ENCODE data around the gene CAPZB.

Gene CAPZB

GRCh38 chr1:19360432-19360831 lies 124.9 kb downstream of the CAPZB start:
- Histone ChIP-seq H3K9me3 (no peaks in the 10 kb centered on the region), H3K36me3 (peaks cover 51% of the 10 kb centered on the region), H3K4me1 (ENCODE audit: control insufficient read depth in 1 of 2, insufficient read depth in 1 of 2, low read depth in 1 of 2, low read length in 1 of 2) (no peaks in the 10 kb centered on the region), H3K4me3 (ENCODE audit: low read depth in 1 of 2, low read length in 1 of 2) (no peak overlapping the region), H3K27ac (no peak overlapping the region), H3K27me3 (no peaks in the 10 kb centered on the region)
- no peak for TF ChIP-seq CTCF (IDR thresholded peaks at IDR 0.05)

- no peak overlapping the region for H3K4me3 ChIP-seq (ENCODE audit: low read depth in 1 of 2, low read length in 1 of 2)
- H3K27me3 ChIP-seq, result no peaks in the 10 kb centered on the region
- TF ChIP-seq CTCF (IDR thresholded peaks at IDR 0.05), result no peak
- H3K4me1 ChIP-seq (ENCODE audit: control insufficient read depth in 1 of 2, insufficient read depth in 1 of 2, low read depth in 1 of 2, low read length in 1 of 2), result no peaks in the 10 kb centered on the region
- no peaks in the 10 kb centered on the region for H3K9me3 ChIP-seq
- peaks cover 51% of the 10 kb centered on the region for H3K36me3 ChIP-seq
- no peak overlapping the region for H3K27ac ChIP-seq
Observed at GRCh38 chr1:19360016-19360415, 125.3 kb downstream of the CAPZB start.

GRCh38 chr1:19359357-19359756 lies 126.0 kb downstream of the CAPZB start:
- Histone ChIP-seq H3K9me3 (no peaks in the 10 kb centered on the region), H3K27me3 (no peaks in the 10 kb centered on the region), H3K4me1 (ENCODE audit: control insufficient read depth in 1 of 2, insufficient read depth in 1 of 2, low read depth in 1 of 2, low read length in 1 of 2) (no peaks in the 10 kb centered on the region), H3K36me3 (peaks cover 52% of the 10 kb centered on the region), H3K27ac (no peak overlapping the region), H3K4me3 (ENCODE audit: low read depth in 1 of 2, low read length in 1 of 2) (no peak overlapping the region)
- TF ChIP-seq CTCF (IDR thresholded peaks at IDR 0.05), result no peak

GRCh38 chr1:19358710-19359109 lies 126.6 kb downstream of the CAPZB start:
- Histone ChIP-seq H3K36me3 (peaks cover 53% of the 10 kb centered on the region), H3K27ac (no peak overlapping the region), H3K27me3 (no peaks in the 10 kb centered on the region), H3K4me1 (ENCODE audit: control insufficient read depth in 1 of 2, insufficient read depth in 1 of 2, low read depth in 1 of 2, low read length in 1 of 2) (no peaks in the 10 kb centered on the region), H3K9me3 (no peaks in the 10 kb centered on the region), H3K4me3 (ENCODE audit: low read depth in 1 of 2, low read length in 1 of 2) (no peak overlapping the region)
- no peak for TF ChIP-seq CTCF (IDR thresholded peaks at IDR 0.05)

GRCh38 chr1:19357299-19357986 lies 127.9 kb downstream of the CAPZB start:
- no peak for TF ChIP-seq CTCF (IDR thresholded peaks at IDR 0.05)
- Histone ChIP-seq H3K27me3 (no peaks in the 10 kb centered on the region), H3K9me3 (no peaks in the 10 kb centered on the region), H3K36me3 (peaks cover 66% of the 10 kb centered on the region), H3K4me1 (ENCODE audit: control insufficient read depth in 1 of 2, insufficient read depth in 1 of 2, low read depth in 1 of 2, low read length in 1 of 2) (no peaks in the 10 kb centered on the region), H3K27ac (no peak overlapping the region), H3K4me3 (ENCODE audit: low read depth in 1 of 2, low read length in 1 of 2) (no peak overlapping the region)

Data from neutrophil (primary cell).